Endothelial cell of umbilical vein (primary cell): ENCODE measurements around the gene RBBP4. TPM values are rescaled to one million over a fixed set of nuclear protein-coding genes. Genes with fewer than 3 reads are reported as not detected.
A peak's percentile ranks its signal among the peaks of the same experiment; 100 is the strongest.

ENCODE experiments used
- BruUV-seq: library from RNA; stranded (reverse); fragments of 400-500 nt; replicated peaks from 2 replicates; lab custom pipeline; 2021; lab: Mats Ljungman, UMichigan
- CTCF ChIA-PET: fragments of 300-600, 350-600 bp; sonication (Branson Sonifier 250); formaldehyde crosslinking; loops from one replicate; lab custom pipeline; 2021; ENCODE audit warnings: antibody characterized with exemption, inconsistent platforms; lab: Charles Lee
- POLR2A ChIA-PET: fragments of 300-600, 350-600 bp; sonication (Branson Sonifier 250); formaldehyde crosslinking; loops from one replicate; lab custom pipeline; 2021; ENCODE audit warnings: antibody characterized with exemption, inconsistent platforms; lab: Charles Lee
- DNase-seq: peaks from one replicate; pipeline ENCODE4 v3.0.0-alpha.2; 2011; ENCODE audit warnings: low read depth, low spot score
- FAIRE-seq: peaks from 2 replicates; lab custom pipeline; 2011; peaks lifted over from hg19 to GRCh38; lab: Jason Lieb, UNC
- H2AFZ ChIP-seq: 2 replicates; pipeline ENCODE4 v1.6.0; 2012; ENCODE audit warnings: low read depth, low read length, control low read depth, inconsistent platforms
- H3K27ac ChIP-seq: 2 replicates; pipeline ENCODE4 v1.5.1; 2011; ENCODE audit warnings: low read depth, mild to moderate bottlenecking, control low read depth, low read length, moderate library complexity; ENCODE audit not compliant: insufficient read depth
- H3K27me3 ChIP-seq, 2 experiments: 2 replicates each; pipeline versions ENCODE4 v1.6.0 to v1.6.1; 2011; ENCODE audit warnings: low read length in 2 of 2, mixed read lengths in 1 of 2; ENCODE audit not compliant: control insufficient read depth in 2 of 2, insufficient read depth in 2 of 2
- H3K36me3 ChIP-seq, 2 experiments: 2 replicates in 1 of 2; 3 replicates in 1 of 2; pipeline ENCODE4 v1.5.1; 2011; ENCODE audit warnings: low read length in 2 of 2, mild to moderate bottlenecking in 1 of 2, moderate library complexity in 1 of 2; ENCODE audit not compliant: control insufficient read depth in 2 of 2, insufficient read depth in 2 of 2; ENCODE audit errors: extremely low read depth in 1 of 2
- H3K4me1 ChIP-seq: 3 replicates; pipeline ENCODE4 v1.5.1; 2011; ENCODE audit warnings: mild to moderate bottlenecking, low read length; ENCODE audit not compliant: control insufficient read depth, insufficient read depth; ENCODE audit errors: extremely low read depth
- H3K4me2 ChIP-seq: 2 replicates; pipeline ENCODE4 v1.6.1; 2011; ENCODE audit warnings: low read length, control low read depth, mixed read lengths; ENCODE audit not compliant: insufficient read depth
- H3K4me3 ChIP-seq, 3 experiments: fragments of 200-600 bp in 1 of 3; sonication (generic), shearing (Covaris generic) in 1 of 3; replicated peaks in 1 of 3; 2 replicates each; pipeline ENCODE4 v1.5.1; 2011 to 2016; ENCODE audit warnings: control low read depth in 3 of 3, low read length in 3 of 3, mild to moderate bottlenecking in 2 of 3, inconsistent platforms in 1 of 3, low read depth in 1 of 3, moderate library complexity in 1 of 3; ENCODE audit not compliant: insufficient read depth in 1 of 3
- H3K79me2 ChIP-seq: 2 replicates; pipeline ENCODE4 v1.6.0; 2012; ENCODE audit warnings: low read length, inconsistent platforms; ENCODE audit not compliant: control insufficient read depth, insufficient read depth
- H3K9ac ChIP-seq: replicated peaks from 2 replicates; pipeline ENCODE3; 2011; ENCODE audit warnings: low read length, control low read depth; ENCODE audit not compliant: insufficient read depth; ENCODE audit errors: extremely low read depth
- H3K9me1 ChIP-seq: replicated peaks from 3 replicates; pipeline ENCODE4 v1.6.0; 2011; ENCODE audit warnings: mild to moderate bottlenecking, low read length; ENCODE audit not compliant: control insufficient read depth, insufficient read depth; ENCODE audit errors: extremely low read depth
- H3K9me3 ChIP-seq: replicated peaks from 2 replicates; pipeline ENCODE4 v1.5.1; 2012; ENCODE audit warnings: low read length, inconsistent platforms; ENCODE audit not compliant: control insufficient read depth, insufficient read depth
- H4K20me1 ChIP-seq: replicated peaks from 2 replicates; pipeline ENCODE3; 2011; ENCODE audit warnings: mild to moderate bottlenecking, low read length; ENCODE audit not compliant: control insufficient read depth, insufficient read depth; ENCODE audit errors: extremely low read depth
- EZH2 ChIP-seq: IDR thresholded peaks from 2 replicates; pipeline ENCODE4 v1.6.1; 2012; ENCODE audit warnings: borderline replicate concordance, low read depth, mild to moderate bottlenecking, moderate library complexity, low read length, inconsistent platforms; ENCODE audit not compliant: severe bottlenecking
- JUN ChIP-seq: IDR thresholded peaks from 2 replicates; pipeline ENCODE4 v1.6.1; 2011; ENCODE audit warnings: borderline replicate concordance, low read depth; ENCODE audit not compliant: insufficient read length, insufficient read depth
- MYC ChIP-seq: IDR thresholded peaks from one replicate; pipeline ENCODE4 v1.6.1; 2011; ENCODE audit warnings: mild to moderate bottlenecking, low read depth, low read length
- POLR2A ChIP-seq: IDR thresholded peaks from 2 replicates; pipeline ENCODE4 v1.6.1; 2012; ENCODE audit warnings: low read depth, mild to moderate bottlenecking, control low read depth, low read length
- dilution Hi-C: fragments of 300-500 bp; cut with MboI; formaldehyde crosslinking; loops from one replicate; pipeline ENCODE4 v1.15.0; 2019; ENCODE audit warnings: low sequenced_read_pairs; ENCODE audit not compliant: extremely low pct_ligation_motif_present
- intact Hi-C: fragments of 100-400 bp; cut with micrococcal nuclease; formaldehyde crosslinking; loops from one replicate; pipeline ENCODE4 v1.10.0; 2022
- polyA plus RNA-seq, 4 experiments: library from polyadenylated mRNA; depleted of rRNA in 3 of 4; stranded (reverse) in 3 of 4; unstranded in 1 of 4; fragments of >200 nt; gene quantifications; 2 replicates each; pipeline versions ENCODE4 v1.2.1 to v1.2.3, GENCODE V29; 2011 to 2012; ENCODE audit warnings: missing spikeins in 1 of 4
- total RNA-seq: library from RNA; stranded (reverse); gene quantifications from 2 replicates; pipeline ENCODE4 v1.2.3, GENCODE V29; 2021
- TF ChIP-seq, protein P1 (sequence below), 2 donors: IDR thresholded peaks; 1 replicate in 1 of 2; 2 replicates in 1 of 2; pipeline ENCODE4 v1.5.1; 2011; ENCODE audit warnings: low read length in 2 of 2, mild to moderate bottlenecking in 2 of 2, moderate library complexity in 2 of 2, control low read depth in 1 of 2, inconsistent platforms in 1 of 2, low read depth in 1 of 2; ENCODE audit not compliant: insufficient read depth in 1 of 2; ENCODE audit errors: extremely low read depth in 1 of 2
- TF ChIP-seq, protein P2 (sequence below): IDR thresholded peaks from 2 replicates; pipeline ENCODE4 v1.6.1; 2011; ENCODE audit not compliant: insufficient read depth, insufficient read length

Gene RBBP4
- total and polyA plus RNA-seq, 2 donors (not counting 3 experiments of a cell fraction or from before 2014, with no cell fraction given): 84.9 to 241 TPM

DNA sequence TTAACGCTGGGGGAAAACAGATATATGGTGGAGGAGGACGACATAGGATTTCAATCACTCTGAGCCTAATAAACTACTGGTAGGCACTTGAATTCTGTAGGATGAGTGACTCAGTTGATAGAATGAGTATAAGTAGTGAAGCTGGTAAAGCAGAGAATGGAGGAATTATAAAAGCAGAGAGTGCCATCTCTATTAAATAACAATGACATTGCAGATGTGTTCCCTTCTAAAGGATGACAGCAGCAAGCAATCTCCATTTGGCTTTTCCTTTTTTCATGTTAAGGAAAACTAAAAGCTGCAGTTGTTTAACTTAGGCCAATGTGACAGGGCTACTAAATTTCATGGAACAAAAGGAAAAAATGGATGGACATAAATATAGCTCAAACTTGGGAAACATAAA, 18.2 kb upstream of the RBBP4 start:
- CTCF ChIA-PET: interaction anchor here (1.1 to 4.1 kb wide), 3 partner anchors 10 to 112 kb away, joined by 3 to 17 read pairs (median 3); no protein-coding TSS in a partner anchor
- H3K27me3 ChIP-seq: no peaks in the 10 kb centered on the region
- no peaks in the 10 kb centered on the region for H4K20me1 ChIP-seq
- no peaks in the 10 kb centered on the region for H3K9me3 ChIP-seq
- no peak overlapping the region for H3K4me3 ChIP-seq
- no peak overlapping the region for H3K4me2 ChIP-seq
- POLR2A ChIA-PET: no interaction called here
- dilution Hi-C loops (no loop called here), intact Hi-C loops (no loop called here)
- no peak overlapping the region for H3K9ac ChIP-seq
- no peaks in the 10 kb centered on the region for H3K9me1 ChIP-seq
- H3K27ac ChIP-seq: no peak overlapping the region
- H2AFZ ChIP-seq: no peak overlapping the region
- no peak for TF ChIP-seq POLR2A
- TF ChIP-seq MYC: no peak
- no peak for TF ChIP-seq JUN
- TF ChIP-seq, protein P1, sequence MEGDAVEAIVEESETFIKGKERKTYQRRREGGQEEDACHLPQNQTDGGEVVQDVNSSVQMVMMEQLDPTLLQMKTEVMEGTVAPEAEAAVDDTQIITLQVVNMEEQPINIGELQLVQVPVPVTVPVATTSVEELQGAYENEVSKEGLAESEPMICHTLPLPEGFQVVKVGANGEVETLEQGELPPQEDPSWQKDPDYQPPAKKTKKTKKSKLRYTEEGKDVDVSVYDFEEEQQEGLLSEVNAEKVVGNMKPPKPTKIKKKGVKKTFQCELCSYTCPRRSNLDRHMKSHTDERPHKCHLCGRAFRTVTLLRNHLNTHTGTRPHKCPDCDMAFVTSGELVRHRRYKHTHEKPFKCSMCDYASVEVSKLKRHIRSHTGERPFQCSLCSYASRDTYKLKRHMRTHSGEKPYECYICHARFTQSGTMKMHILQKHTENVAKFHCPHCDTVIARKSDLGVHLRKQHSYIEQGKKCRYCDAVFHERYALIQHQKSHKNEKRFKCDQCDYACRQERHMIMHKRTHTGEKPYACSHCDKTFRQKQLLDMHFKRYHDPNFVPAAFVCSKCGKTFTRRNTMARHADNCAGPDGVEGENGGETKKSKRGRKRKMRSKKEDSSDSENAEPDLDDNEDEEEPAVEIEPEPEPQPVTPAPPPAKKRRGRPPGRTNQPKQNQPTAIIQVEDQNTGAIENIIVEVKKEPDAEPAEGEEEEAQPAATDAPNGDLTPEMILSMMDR (IDR thresholded peaks at IDR 0.05; ENCODE audit: extremely low read depth in 1 of 2, insufficient read depth in 1 of 2, low read depth in 1 of 2, low read length in 2 of 2): no peak
- no peak for TF ChIP-seq EZH2
- TF ChIP-seq, protein P2, sequence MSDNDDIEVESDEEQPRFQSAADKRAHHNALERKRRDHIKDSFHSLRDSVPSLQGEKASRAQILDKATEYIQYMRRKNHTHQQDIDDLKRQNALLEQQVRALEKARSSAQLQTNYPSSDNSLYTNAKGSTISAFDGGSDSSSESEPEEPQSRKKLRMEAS: no peak
- H3K4me1 ChIP-seq: no peaks in the 10 kb centered on the region
- BruUV-seq: no TSS peak
- peaks cover 0 to 2% of the 10 kb centered on the region in 2 experiments for H3K36me3 ChIP-seq
- DNase-seq (no peak), FAIRE-seq (peak; percentile 21)
- peaks cover 9% of the 10 kb centered on the region for H3K79me2 ChIP-seq
